ENCODE results near the gene AFAP1L1.

The AFAP1L1 gene

DNA sequence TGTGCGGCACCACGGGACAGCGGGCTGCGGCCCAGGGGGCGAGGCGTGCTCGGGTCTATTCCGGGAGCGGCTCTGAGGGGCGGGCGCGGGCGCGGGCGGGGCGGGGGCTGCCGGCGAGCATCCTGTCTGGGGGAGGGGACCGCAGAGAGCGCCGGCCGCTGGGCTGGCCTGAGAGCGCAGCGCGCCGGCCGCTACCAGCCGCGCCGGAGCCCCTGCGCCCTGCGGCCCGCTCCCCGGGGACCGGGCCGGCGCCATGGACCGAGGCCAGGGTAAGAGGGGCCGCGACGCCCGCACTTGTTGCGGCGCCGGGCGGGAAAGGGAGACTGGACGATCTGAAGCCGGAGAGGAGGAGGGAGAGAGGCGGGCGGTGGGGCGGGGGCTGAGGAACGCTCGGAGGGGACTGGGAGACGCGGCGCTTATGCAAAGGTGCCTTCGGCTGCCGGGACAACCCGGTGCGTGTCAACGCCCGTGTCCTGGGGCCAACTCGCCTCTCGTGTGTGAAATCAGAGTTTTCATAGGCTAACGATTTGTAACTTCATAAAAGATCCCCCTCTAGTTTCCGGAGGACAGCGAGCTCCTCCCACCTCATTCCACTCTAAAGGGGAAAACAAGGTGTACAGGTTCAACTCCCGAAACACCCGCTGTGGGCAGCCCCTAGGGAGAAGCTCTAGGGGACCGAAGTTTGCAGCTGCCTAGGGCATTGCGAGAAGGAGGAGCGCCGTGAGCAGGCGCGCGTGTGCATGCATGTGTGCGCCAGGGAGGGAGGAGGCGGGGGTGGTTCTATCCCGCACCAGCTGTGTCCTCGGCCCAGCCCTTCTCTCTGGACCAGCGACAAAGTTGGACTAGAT lies at the start of gene AFAP1L1:
AFAP1L1 (plus strand) TSS at position 144 of the 848 bp plus-strand sequence; CDS start at position 254, 110 bp downstream.
- peak; percentile 8 for DNase-seq

DNA sequence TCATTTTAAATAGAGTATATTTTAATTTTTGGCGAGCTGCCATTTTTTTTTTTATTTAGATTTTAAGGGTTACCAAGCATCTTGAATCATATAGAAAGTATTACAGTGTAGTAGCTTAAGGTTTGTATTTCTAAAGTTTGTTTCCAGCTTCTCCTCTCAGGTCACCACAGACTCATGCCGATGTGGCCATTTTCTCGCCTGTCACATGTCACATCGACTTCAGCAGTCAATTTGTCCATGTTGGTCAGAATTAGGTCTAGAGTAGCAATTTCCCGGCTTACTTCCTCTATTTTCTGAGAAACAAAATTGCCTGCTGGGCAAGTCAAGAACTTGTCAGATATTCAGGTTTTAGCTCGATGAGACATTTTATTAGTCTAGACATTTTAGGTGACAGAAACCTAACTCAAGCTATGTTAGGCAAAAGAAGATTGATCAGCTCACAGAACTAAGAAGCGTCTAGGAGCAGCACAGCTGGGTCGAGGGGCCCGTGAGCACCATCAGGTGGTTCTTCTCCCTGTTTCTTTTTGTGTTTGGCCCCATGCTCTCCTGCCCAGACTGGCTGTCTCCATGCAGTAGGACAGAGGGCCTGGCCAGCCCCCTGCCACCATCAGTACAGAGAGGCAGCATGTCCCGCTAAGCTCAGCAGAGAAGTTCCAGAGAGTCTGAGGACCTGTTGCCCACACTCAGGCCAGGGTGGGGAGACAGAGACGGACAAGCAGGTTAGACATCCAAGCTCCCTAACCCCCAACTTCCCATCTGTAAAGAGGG lies 48.4 kb upstream of the AFAP1L1 start:
- DNase-seq: no peak

GRCh38 chr5:149224282-149224681 lies 47.4 kb upstream of the AFAP1L1 start:
- DNase-seq: peak; percentile 48

GRCh38 chr5:149227168-149227826 lies 44.4 kb upstream of the AFAP1L1 start:
- no peak for DNase-seq

GRCh38 chr5:149228618-149229297 lies 42.9 kb upstream of the AFAP1L1 start:
- DNase-seq: no peak

DNA sequence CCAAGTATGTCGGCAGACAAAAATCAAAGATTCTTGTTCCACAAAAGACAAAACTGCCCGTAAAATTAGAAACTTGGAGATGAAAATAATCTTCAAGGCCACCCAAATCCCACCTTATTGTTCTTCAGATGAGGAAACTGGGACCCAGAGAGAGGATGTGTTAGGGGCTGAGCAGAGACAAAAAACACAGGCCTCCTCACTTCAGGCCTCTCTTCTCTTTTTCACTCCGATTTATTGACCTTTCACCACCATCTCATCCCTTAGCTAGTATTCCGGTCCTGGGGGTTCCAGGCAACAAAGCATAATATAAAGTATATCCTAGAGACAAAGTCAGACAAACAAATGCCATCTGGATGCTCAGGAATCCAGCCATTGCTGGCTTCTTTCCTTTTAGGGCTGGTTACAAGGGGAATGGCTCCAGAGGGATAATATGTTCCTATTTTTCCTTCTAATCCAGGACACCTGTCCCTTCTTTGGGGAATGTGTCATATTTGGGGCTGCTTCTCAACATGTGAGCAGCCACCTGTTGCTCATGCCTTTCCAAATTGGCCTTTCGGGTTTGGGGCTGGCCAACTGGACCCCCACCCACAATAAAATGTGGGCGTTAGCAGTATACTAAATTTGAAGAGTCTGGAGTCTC lies 42.2 kb upstream of the AFAP1L1 start:
- no peak for DNase-seq

GRCh38 chr5:149235841-149236240 lies 35.8 kb upstream of the AFAP1L1 start:
- no peak for DNase-seq

GRCh38 chr5:149237662-149238061 lies 34.0 kb upstream of the AFAP1L1 start:
- no peak for DNase-seq

- DNase-seq: no peak
These were observed 33.1 kb upstream of the AFAP1L1 start for GRCh38 chr5:149238540-149238939.

- DNase-seq: no peak
These were observed 31.7 kb upstream of the AFAP1L1 start for GRCh38 chr5:149239917-149240316.

GRCh38 chr5:149240354-149240998 lies 31.2 kb upstream of the AFAP1L1 start:
- no peak for DNase-seq

DNA sequence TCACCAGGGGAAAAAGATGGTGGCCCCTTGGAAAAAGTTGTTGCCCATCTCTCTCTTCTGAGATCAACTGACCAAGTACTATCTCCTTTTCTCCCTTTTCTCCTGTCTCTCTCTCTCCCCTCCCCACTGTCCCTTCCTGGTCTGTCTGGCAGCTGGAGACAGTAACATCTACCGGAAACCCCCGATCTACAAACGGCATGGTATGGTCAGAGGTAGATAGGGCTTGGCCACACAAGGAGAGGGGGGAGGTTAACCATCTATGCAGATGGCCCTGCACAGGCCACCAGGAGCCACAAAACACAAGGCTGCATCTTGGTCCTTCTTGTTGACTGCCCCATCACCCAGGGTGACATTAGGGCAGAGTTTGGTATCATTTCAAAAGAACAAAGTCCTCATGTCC lies 29.3 kb upstream of the AFAP1L1 start:
- DNase-seq: no peak

- no peak for DNase-seq
These were observed 24.8 kb upstream of the AFAP1L1 start for GRCh38 chr5:149246906-149247305.

GRCh38 chr5:149247726-149248125 lies 23.9 kb upstream of the AFAP1L1 start:
- DNase-seq: no peak

GRCh38 chr5:149251546-149251945 lies 20.1 kb upstream of the AFAP1L1 start:
- DNase-seq: no peak

- DNase-seq: no peak
These were observed 17.2 kb upstream of the AFAP1L1 start for GRCh38 chr5:149254506-149254905.

GRCh38 chr5:149256451-149256850 lies 15.2 kb upstream of the AFAP1L1 start:
- DNase-seq: no peak

DNA sequence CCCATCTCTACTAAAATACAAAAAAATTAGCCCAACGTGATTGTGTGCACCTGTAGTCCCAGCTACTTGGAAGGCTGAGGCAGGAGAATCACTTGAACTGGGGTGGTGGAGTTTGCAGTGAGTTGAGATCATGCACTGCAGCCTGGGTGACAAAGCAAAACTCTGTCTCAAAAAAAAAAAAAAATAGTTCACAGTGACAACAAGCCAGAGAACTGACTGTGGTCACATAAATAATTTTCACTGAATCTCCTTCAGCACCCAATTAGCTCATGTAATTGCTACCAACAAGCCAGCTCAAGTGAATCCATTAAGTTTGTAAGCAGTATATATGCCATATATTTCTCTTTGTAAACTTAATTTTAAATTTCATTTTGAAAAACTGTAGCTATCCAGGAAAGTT lies 14.5 kb upstream of the AFAP1L1 start:
- no peak for DNase-seq

GRCh38 chr5:149257889-149258705 lies 13.6 kb upstream of the AFAP1L1 start:
- DNase-seq: no peak

DNA sequence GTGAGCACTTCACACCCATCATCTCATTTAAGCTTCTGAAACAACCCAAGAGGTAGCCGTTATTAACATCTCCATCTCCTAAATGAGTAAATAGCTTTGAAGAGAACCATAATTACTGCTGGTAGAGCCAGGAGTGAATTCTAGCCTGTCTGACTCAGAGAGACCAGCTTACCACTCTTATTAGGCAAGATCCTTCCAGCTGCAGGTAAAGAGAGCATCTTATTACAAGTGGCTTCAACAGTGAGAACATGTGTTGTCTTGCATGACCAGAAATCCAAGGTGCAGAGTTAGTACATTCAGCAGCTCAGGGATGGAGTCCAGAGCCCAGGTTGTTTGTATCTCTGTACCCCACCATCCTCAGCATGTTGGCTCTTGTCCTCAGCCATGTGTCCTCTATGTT lies 10.9 kb upstream of the AFAP1L1 start:
- DNase-seq: no peak

- DNase-seq: no peak
These were observed 10.4 kb upstream of the AFAP1L1 start for GRCh38 chr5:149261246-149261645.
